ENCODE data around the gene COG2. TPM values are rescaled to one million over a fixed set of nuclear protein-coding genes. Genes with fewer than 3 reads are reported as not detected.

COG2 gene
- total and polyA plus RNA-seq, 2 of the 13 experiments (the other 11 are each of a cell fraction or from before 2014, with no cell fraction given), result 16.8 to 36.3 TPM

- peak; percentile 11; the same call in 1 of the 2 replicates for TF ChIP-seq HOMEZ (CRISPR knock-in tag; IDR thresholded peaks at IDR 0.05; ENCODE audit: low read depth)
- peak; percentile 36 for TF ChIP-seq MED1 (CRISPR knock-in tag; IDR thresholded peaks at IDR 0.05)
- peak; percentile 28; the same call in 1 of the 2 replicates for TF ChIP-seq SAP130 (CRISPR knock-in tag; IDR thresholded peaks at IDR 0.05; ENCODE audit: low read depth)
- TF ChIP-seq ZBTB7B (CRISPR knock-in tag; IDR thresholded peaks at IDR 0.05), result peak; percentile 79
These were observed 15.8 kb downstream of the COG2 start (continued) for GRCh38 chr1:230658103-230658502.

GRCh38 chr1:230658691-230659090 is 16.4 kb downstream of the COG2 start:
- no peak for TF ChIP-seq NFIB (CRISPR knock-in tag; IDR thresholded peaks at IDR 0.05; ENCODE audit: borderline replicate concordance)
- no peak for TF ChIP-seq ZNF563 (CRISPR knock-in tag; IDR thresholded peaks at IDR 0.05)
- TF ChIP-seq SETDB1 (CRISPR knock-in tag; IDR thresholded peaks at IDR 0.05; ENCODE audit: borderline replicate concordance), result no peak
- Histone ChIP-seq H3K4me2 (ENCODE audit: low read depth, low read length) (peak overlapping the region; percentile 30), H3K79me2 (ENCODE audit: insufficient read depth, low read length) (peaks cover 32% of the 10 kb centered on the region), H3K9me3 (ENCODE audit: low read length) (no peaks in the 10 kb centered on the region), H3K36me3 (replicated peaks in 1 of 2; ENCODE audit: control insufficient read depth in 1 of 2, insufficient read depth in 2 of 2, low read length in 2 of 2) (peaks cover 1 to 28% of the 10 kb centered on the region in 2 experiments; a peak in 3 of 5 replicates), H3K27me3 (ENCODE audit: control insufficient read depth in 1 of 2, insufficient read depth in 2 of 2, low read length in 2 of 2) (no peaks in the 10 kb centered on the region), H3K9ac (ENCODE audit: insufficient read depth, low read depth, low read length) (no peak overlapping the region), H2AFZ (ENCODE audit: low read length) (no peak overlapping the region), H3K4me1 (ENCODE audit: insufficient read depth, low read length) (peaks cover 41% of the 10 kb centered on the region), H3K27ac (ENCODE audit: extremely low read length, insufficient read depth, low read length) (peak overlapping the region; percentile 31), H3K4me3 (replicated peaks in 1 of 3; ENCODE audit: insufficient read depth in 1 of 3, low read depth in 2 of 3, low read length in 3 of 3) (peak overlapping the region in 1 of 3 experiments; percentile 40; a peak in 1 of 6 replicates), H4K20me1 (ENCODE audit: insufficient read depth, low read length) (no peaks in the 10 kb centered on the region)
- BruUV-seq (replicated peaks), result no TSS peak
- in situ Hi-C loops (cut with HindIII; ENCODE audit: extremely low pct_ligation_motif_present, low pct_unique_long_range_greater_than_20kb) (no loop called here), intact Hi-C loops (cut with micrococcal nuclease; ENCODE audit: unreplicated experiment) (no loop called here)
- ChIA-PET CTCF (ENCODE audit: low intra/inter-chr PET ratio, low total read pairs) (no interaction called here), POLR2A (interaction anchor here (0.9 to 3.0 kb wide), 5 partner anchors 10 to 55 kb away, joined by 3 to 17 read pairs (median 7); partner anchors contain the start of genes AGT and COG2)
- WGBS (ENCODE audit: low lambda C conversion rate), result 88% methylated on average over 2 of the region's 2 CpGs
- no peak for ATAC-seq
- FAIRE-seq, result no peak
- no peak for DNase-seq (ENCODE audit: low spot score)
